Ovary (tissue), 9 donors: Measurements from ENCODE around the gene MAP1S. TPM values are rescaled to one million over a fixed set of nuclear protein-coding genes. Genes with fewer than 3 reads are reported as not detected.

Source experiments
- DNase-seq, 5 donors: peaks; one replicate each; pipeline ENCODE4 v3.0.0-alpha.2; 2019 to 2020
- H3K27ac ChIP-seq, 2 donors: fragments of 200-600 bp; one replicate each; pipeline versions ENCODE4 v1.5.1 to v1.8.0; 2019 to 2022
- H3K27me3 ChIP-seq: fragments of 200-600 bp; one replicate; pipeline ENCODE4 v1.8.0; 2022
- H3K36me3 ChIP-seq: fragments of 200-600 bp; sonication (generic); one replicate; pipeline ENCODE4 v1.5.1; 2019
- H3K4me1 ChIP-seq: one replicate; pipeline ENCODE4 v1.8.1; 2013; ENCODE audit warnings: mild to moderate bottlenecking, moderate library complexity; ENCODE audit not compliant: insufficient read depth
- H3K4me3 ChIP-seq: fragments of 200-600 bp; sonication (generic); one replicate; pipeline ENCODE4 v1.5.1; 2017
- H3K9me3 ChIP-seq, 2 donors: fragments of 200-600 bp in 1 of 2; sonication (generic) in 1 of 2; one replicate each; pipeline versions ENCODE4 v1.5.1 to v1.8.1; 2013 to 2019; ENCODE audit warnings: mild to moderate bottlenecking in 1 of 2, moderate library complexity in 1 of 2
- CTCF ChIP-seq, 3 donors: fragments of 450-650 bp in 2 of 3; fragments of 200-600 bp in 1 of 3; IDR thresholded peaks; one replicate each; pipeline versions ENCODE4 v1.5.1 to v1.8.0; 2016 to 2022; ENCODE audit warnings: antibody characterized with exemption in 3 of 3, mild to moderate bottlenecking in 1 of 3
- EP300 ChIP-seq: sonication (generic); formaldehyde crosslinking; IDR thresholded peaks from one replicate; pipeline ENCODE4 v1.6.1; 2017; ENCODE audit warnings: antibody characterized with exemption
- POLR2A ChIP-seq: fragments of 450-650 bp; IDR thresholded peaks from one replicate; pipeline ENCODE4 v1.6.1; 2017; ENCODE audit warnings: antibody characterized with exemption, mild to moderate bottlenecking, moderate library complexity
- WGBS, 3 donors: extraction: QIAGEN DNeasy Blood & Tissue Kit in 1 of 3; methylation state at CpG; one replicate each; pipeline versions ENCODE4 v1.1.5 to v1.1.7; 2013 to 2017; 5-methylcytosine and 5-hydroxymethylcytosine counted together
- intact Hi-C, 4 donors: fragments of 100-400 bp; cut with DNase I; formaldehyde crosslinking; loops; one replicate each; pipeline versions ENCODE4 v1.11.0 to v1.15.1; 2022 to 2023
- polyA plus RNA-seq, 2 donors: library from polyadenylated mRNA; stranded (reverse); fragments of 200-250 nt in 1 of 2; fragments of 350-450 nt in 1 of 2; fragmentation: Illumina TruSeq in 1 of 2; extraction: RNeasy Lipid Tissue Mini Kit (QIAGEN cat#74804) in 1 of 2; gene quantifications; one replicate each; pipeline ENCODE4 v1.2.3, GENCODE V29; 2013 to 2014
- total RNA-seq, 7 donors: library from RNA; depleted of rRNA in 2 of 7; stranded (reverse); fragments of >200 nt in 2 of 7; fragmentation: NEBNext Ultra II Directional in 3 of 7; extraction: Animal tissue kit (Norgen Biotek cat#: 25700) in 3 of 7; gene quantifications; one replicate each; pipeline versions ENCODE4 v1.1.0 to v1.2.4, GENCODE V29; 2016 to 2023
- donor health status: DM: no; HTN: no; CAD: no; lungs with moderate emphysema.
- donor health status: DM: no; HTN: no; CAD: no.
- donor health status: Bipolar disorder and iron deficiency.
- donor health status: DM: yes; HTN: yes; CAD: no.
- donor health status: DM: no; HTN: no; CAD: no.
- donor health status: DM: yes; HTN: yes; CAD: no.

MAP1S gene
- total and polyA plus RNA-seq, 9 donors = 5.0 to 76.8 (median 58.8) TPM

GRCh38 chr19:17726136-17726741 lies 7.0 kb downstream of the MAP1S start:
- intact Hi-C loops = no loop called here
- no peak overlapping the region for H3K4me3 ChIP-seq
- no peaks in the 10 kb centered on the region for H3K36me3 ChIP-seq
- DNase-seq = no peak
- WGBS, 3 donors = 91 to 96% (median 94%) methylated on average over 30 to 59 of the region's 59 CpGs
- H3K4me1 ChIP-seq = peaks cover 8% of the 10 kb centered on the region
- H3K27me3 ChIP-seq = no peaks in the 10 kb centered on the region
- H3K27ac ChIP-seq = no peak overlapping the region
- no peak for TF ChIP-seq EP300
- TF ChIP-seq CTCF (IDR thresholded peaks at IDR 0.05) = no peak
- H3K9me3 ChIP-seq = no peaks in the 10 kb centered on the region

- no peaks in the 10 kb centered on the region for H3K36me3 ChIP-seq
- WGBS, 3 donors = 65 to 83% (median 73%) methylated on average over 44 to 62 of the region's 62 CpGs
- peak in 3 of 5 donors; percentile 44 to 62 (median 48) for DNase-seq
- H3K27me3 ChIP-seq = no peaks in the 10 kb centered on the region
- no peaks in the 10 kb centered on the region for H3K9me3 ChIP-seq
- no peak overlapping the region for H3K4me3 ChIP-seq
- TF ChIP-seq POLR2A = no peak
- no peak for TF ChIP-seq EP300
- TF ChIP-seq CTCF (IDR thresholded peaks at IDR 0.05) = no peak
- H3K27ac ChIP-seq = peak overlapping the region in 1 of 2 donors; percentile 20
- peaks cover 3% of the 10 kb centered on the region for H3K4me1 ChIP-seq
- intact Hi-C loops = no loop called here
Measured at GRCh38 chr19:17726964-17727773, 7.9 kb downstream of the MAP1S start.

GRCh38 chr19:17727843-17728242 lies 8.6 kb downstream of the MAP1S start:
- Histone ChIP-seq H3K9me3 (no peaks in the 10 kb centered on the region), H3K4me3 (no peak overlapping the region), H3K27me3 (no peaks in the 10 kb centered on the region), H3K36me3 (no peaks in the 10 kb centered on the region), H3K27ac (no peak overlapping the region), H3K4me1 (peaks cover 3% of the 10 kb centered on the region)
- no peak for TF ChIP-seq POLR2A
- 85 to 93% (median 88%) methylated on average over 15 to 19 of the region's 19 CpGs for WGBS, 3 donors
- DNase-seq = no peak
- intact Hi-C loops = no loop called here

GRCh38 chr19:17733127-17733526 lies 13.8 kb downstream of the MAP1S start:
- no peak for DNase-seq
- 92 to 94% (median 93%) methylated on average over 22 of the region's 22 CpGs for WGBS, 3 donors
- no peak for TF ChIP-seq POLR2A
- no peak for TF ChIP-seq CTCF (IDR thresholded peaks at IDR 0.05)
- TF ChIP-seq EP300 = no peak
- Histone ChIP-seq H3K27me3 (no peaks in the 10 kb centered on the region), H3K4me1 (no peaks in the 10 kb centered on the region), H3K9me3 (no peaks in the 10 kb centered on the region), H3K27ac (no peak overlapping the region), H3K36me3 (no peaks in the 10 kb centered on the region), H3K4me3 (no peak overlapping the region)
- intact Hi-C loops = no loop called here

DNA sequence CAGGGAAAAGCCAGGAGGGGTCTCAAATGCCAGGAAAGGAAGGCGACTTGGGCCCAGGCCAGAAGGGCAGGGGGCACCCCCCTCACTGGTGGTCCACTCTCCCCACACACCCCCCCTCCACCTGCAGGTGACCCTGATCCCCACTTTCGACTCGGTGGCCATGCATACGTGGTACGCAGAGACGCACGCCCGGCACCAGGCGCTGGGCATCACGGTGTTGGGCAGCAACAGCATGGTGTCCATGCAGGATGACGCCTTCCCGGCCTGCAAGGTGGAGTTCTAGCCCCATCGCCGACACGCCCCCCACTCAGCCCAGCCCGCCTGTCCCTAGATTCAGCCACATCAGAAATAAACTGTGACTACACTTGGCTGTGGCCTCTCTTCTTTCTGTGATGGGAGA lies 14.9 kb downstream of the MAP1S start:
- WGBS, 3 donors = 88 to 95% (median 93%) methylated on average over 15 to 16 of the region's 16 CpGs
- Histone ChIP-seq H3K4me1 (peaks cover 3% of the 10 kb centered on the region), H3K36me3 (no peaks in the 10 kb centered on the region)

More for the DNA sequence above, 14.9 kb downstream of the MAP1S start:
- intact Hi-C loops = no loop called here
- TF ChIP-seq CTCF (IDR thresholded peaks at IDR 0.05) (no peak), EP300 (no peak), POLR2A (no peak)
- Histone ChIP-seq H3K4me3 (no peak overlapping the region), H3K27me3 (no peaks in the 10 kb centered on the region), H3K27ac (no peak overlapping the region), H3K9me3 (no peaks in the 10 kb centered on the region)
- DNase-seq = no peak
